Measurements from ENCODE around the gene WDFY1. TPM values are rescaled to one million over a fixed set of nuclear protein-coding genes. Genes with fewer than 3 reads are reported as not detected.

WDFY1 gene, protein sequence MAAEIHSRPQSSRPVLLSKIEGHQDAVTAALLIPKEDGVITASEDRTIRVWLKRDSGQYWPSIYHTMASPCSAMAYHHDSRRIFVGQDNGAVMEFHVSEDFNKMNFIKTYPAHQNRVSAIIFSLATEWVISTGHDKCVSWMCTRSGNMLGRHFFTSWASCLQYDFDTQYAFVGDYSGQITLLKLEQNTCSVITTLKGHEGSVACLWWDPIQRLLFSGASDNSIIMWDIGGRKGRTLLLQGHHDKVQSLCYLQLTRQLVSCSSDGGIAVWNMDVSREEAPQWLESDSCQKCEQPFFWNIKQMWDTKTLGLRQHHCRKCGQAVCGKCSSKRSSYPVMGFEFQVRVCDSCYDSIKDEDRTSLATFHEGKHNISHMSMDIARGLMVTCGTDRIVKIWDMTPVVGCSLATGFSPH
- 10 to 100 TPM; 51.7 to 70.8 (median 61.3) TPM for polyA plus RNA-seq (ENCODE audit: insufficient read length in 4 of 4)

DNA sequence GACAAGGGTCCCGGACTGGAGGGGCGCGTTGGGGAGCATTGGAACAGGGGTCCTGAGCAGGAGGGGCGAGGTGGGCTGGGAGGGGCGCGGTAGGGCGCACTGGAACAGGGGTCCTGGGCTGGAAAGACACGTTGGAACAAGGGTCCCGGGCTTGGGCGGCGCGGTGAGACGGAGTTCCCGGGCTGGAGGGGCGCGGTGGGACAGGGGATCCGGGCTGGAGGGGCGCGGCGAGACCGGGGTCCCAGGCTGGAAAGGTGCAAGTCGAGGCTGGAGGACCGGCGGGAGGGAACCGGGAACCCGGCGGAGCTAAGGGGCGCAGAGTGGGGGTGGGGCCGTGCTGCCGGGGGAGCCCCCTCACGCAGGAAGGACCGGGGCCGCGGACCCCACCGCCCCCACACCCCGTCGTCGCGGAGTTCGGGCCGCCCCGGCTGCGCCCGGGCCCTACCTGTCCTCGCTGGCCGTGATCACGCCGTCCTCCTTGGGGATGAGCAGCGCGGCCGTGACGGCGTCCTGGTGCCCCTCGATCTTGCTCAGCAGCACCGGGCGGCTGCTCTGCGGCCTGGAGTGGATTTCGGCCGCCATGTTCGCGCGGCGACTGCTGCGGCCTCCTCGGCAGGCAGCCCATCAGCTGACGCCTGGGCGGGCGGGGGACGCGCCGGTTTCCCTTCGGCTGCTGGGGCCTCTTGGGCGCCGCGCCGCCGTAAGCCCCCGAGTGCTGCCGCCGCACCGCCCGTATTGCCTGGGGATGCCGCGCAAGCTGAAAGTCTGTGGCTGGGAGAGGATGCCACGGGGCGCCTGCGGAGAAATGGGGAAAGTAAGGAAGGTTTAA, at the start of gene WDFY1:
WDFY1 (minus strand) TSS at position 633 of the 829 bp plus-strand sequence; CDS start at position 582, 51 bp downstream.
- DNase-seq (ENCODE audit: low read depth in 4 of 4, low spot score in 3 of 4): peak in 3 of 4 donors; percentile 78 to 81 (median 78)

DNA sequence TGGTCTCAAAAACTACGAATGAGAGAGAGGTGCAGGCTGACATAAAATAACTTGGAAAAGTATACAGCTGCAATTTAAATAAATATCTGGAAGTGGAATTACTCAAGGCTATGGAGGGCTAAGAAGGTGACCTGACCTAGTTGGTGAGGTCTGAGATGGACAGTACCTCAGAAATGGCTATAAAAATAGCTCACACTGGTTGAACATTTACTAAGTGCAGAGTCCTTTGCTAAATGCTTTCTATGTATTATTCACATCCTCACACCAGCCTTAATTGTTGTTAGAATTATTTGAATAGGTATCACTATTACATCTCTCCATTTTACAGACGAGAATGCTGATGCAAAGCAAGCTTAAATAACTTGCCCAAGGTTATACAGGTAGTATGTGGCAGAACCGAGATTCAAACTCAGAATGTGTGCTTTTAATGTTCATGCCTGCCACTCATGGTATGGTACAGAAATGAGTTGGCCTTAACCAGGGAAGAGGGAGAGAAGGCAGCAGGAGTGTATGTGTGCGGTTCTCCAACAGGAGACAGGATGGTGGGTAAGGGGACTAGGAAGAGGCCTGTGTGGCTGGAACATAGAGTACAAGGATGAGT, 49.5 kb upstream of the WDFY1 start:
- DNase-seq (ENCODE audit: low read depth in 4 of 4, low spot score in 3 of 4): no peak

DNA sequence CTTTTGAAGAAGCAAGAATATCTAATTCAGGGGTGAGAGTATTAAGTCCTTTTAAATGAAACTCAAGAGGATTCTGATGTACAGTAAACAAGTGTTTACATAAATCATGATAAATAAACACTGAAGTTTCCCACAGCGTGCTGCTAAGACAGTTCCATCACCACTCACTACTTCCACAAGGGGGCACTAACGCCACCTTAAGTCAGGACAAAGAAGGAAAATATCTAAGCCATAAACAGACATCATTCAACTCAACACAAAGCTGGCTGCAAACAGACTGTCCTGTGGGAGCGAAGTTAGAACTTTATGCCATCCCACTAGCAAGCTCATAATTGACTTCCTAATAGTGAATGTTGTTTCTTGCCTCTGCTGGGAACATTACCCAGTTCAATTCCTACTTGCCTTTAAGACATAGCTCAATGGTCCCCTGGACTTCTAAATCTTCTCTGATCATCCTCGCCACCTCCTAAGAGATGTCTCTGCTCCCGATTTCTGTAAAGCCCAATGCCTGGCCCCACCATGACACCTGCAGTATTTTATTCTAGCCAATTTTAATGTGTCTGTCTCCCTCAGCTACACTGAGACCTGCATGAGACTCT, 48.6 kb upstream of the WDFY1 start:
- DNase-seq (ENCODE audit: low read depth in 4 of 4, low spot score in 3 of 4): peak in 3 of 4 donors; percentile 45 to 73 (median 62)

DNA sequence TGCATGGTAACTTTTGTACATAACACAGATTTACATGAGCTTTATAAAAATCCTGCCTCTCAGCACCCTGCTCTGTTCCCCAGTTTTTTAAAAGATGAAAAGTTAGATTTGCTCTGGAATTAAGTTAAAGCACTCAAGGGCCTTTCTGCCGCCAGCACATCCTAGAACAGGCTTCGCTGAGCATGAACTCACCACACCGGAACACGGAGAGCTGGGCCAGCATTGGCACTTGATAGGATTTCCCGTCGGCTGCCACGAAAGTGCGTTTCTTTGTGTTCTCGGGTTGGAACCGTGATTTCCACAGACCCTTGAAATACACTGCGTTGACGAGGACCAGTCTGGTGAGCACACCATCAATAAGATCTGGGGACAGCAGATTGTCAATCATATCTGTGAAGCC, 46.5 kb upstream of the WDFY1 start:
- no peak for DNase-seq (ENCODE audit: low read depth in 4 of 4, low spot score in 3 of 4)

DNA sequence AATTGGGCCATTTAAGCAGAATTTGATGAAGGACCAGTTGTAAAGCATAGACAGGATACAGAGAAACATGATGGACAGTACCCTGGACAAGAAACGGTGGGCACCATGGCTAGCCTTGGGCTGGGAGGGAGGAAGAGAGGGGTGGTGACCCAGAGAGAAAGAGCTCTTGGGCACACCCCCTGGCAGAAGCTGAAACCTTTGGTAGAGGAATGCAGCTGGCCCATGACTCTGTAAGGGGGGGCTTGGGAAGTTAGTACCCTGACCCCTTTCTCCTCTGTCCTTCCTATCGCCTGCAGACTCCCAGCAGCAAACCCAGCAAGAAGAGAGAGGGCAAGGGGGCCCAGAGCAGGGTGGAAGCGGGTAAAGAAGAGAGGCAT, 44.7 kb upstream of the WDFY1 start:
- DNase-seq (ENCODE audit: low read depth in 4 of 4, low spot score in 3 of 4): no peak

DNA sequence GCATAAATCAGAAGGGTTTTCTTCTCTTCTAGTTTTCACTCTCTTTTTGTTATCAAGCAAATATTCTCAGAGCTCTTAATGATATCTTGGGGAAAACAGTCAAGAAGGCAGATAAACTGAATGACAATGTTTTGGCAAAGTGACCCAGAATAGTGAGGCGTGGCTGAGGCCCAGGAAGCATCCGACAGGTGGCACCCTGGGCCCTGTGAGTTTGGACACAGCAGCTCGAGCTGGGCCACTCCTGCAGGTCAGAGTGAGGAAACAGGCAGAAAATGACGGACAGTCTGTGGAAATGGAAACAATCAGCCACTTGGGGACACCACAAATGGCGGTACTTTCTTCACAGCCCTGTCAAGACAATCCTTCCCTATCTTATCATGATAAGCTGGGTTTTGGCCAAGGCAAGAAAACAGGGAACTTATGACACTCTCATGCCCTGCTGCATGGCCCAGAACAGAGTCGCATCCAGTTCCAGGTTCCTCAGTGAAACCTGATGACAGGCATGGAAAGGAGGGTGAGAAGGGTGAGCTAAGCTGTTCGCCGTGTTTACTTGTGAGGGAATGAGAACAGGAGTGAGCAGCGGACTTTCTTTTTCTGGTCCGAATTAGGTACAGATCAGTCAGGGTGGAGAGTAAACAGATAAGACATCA, 44.2 kb upstream of the WDFY1 start:
- no peak for DNase-seq (ENCODE audit: low read depth in 4 of 4, low spot score in 3 of 4)

DNA sequence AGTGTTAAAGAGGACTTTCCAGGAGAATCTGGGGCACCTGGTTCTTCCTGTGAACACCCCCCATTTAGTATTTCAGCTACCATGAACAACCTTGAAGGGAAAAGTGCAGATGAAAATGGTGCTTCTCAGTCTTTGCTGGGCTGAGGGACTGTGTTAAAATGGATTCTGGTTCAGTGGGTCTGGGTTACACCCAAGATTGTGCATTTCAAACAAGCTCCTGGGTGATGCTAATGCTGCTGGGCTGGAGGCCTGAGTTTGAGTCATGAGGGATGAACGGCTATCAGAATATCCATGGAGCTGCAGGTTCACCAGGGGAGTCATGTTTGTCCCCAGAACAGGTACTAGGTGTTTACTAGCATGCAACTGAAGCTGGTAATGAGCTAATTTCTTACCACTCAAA, 36.1 kb upstream of the WDFY1 start:
- no peak for DNase-seq (ENCODE audit: low read depth in 4 of 4, low spot score in 3 of 4)

DNA sequence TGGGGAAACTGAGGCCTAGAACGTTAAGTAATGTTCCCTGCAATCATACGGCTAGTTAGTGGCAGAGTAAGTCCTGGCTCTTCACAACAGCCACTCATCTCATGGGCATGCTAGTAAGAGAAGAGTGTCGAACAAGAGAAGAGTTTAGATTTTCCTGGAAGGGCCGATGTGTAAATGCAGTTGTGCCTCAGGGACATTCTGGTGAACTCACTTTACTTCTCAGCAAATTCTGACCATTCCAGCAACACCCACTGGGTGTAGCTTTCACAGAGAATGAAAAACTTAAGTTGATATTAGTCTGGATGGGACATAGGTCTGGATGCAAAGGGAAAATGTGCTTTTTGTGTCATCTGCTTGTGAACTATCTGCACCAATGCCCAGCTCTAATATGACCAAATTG, 35.7 kb upstream of the WDFY1 start:
- no peak for DNase-seq (ENCODE audit: low read depth in 4 of 4, low spot score in 3 of 4)

DNA sequence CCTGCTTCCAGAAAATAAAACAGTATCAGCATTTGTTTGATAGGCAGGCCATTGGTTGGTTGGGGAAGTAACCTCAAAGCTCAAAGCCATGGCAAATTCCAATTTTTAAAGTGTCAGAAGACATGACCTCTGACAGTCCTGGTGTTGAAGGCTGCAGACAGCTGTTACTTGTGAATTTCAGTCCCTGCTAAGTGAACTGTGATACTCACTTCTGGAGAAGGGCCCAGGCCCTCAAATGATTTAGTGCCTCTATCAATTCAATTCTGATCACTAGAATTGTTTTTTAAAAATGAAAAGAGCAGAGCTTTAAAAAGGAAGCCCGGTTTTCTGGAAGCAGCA, 35.2 kb upstream of the WDFY1 start:
- DNase-seq (ENCODE audit: low read depth in 4 of 4, low spot score in 3 of 4): no peak

DNA sequence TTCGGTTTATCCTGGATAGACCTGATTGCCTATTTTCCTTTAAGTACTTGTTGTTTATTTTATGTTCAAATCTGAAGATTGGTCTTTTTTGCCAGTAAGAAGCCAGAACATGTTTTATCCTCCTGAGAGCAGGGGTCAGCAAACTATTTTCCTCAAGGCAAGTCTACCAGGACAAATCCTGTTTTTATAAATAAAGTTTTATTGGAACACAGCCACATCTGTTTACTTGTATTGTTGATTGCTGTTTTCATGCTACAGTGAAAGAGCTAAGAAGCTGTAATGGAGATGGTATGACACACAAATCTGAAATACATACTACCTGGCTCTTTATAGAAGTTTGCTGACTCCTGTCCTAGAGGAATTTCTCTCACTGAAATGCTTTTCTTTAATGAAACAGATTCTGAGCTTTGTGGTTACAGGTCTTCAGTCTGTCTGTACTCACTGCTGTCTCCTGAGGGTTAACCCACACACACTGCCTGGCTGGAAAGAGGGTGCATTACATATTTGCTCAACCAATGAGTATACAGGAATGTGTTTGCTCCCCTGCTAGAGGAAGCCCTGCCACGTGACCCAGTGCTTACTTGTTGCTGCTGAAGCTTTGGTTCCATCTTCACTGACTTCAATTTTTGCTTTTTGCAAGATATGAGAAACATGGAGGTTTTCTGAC, 34.7 kb upstream of the WDFY1 start:
- DNase-seq (ENCODE audit: low read depth in 4 of 4, low spot score in 3 of 4): no peak

DNA sequence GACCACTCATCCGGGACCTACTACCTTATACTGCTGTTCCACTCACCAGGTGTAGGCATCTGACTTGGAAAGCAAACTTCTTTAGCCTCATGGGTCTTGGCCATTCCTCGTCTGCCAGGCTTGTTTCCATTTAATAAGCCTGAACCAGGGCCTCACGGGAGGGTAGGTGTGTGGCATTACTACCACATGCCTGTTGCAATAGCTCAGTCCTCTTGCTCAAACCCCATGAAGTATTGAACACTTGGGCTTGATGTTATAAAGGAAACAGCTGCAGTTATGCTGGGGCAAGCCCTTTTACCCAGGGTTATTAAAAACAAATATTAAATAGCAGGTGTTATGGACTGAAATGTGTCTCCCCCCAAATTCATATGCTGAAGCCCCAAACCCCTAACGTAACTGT, 33.3 kb upstream of the WDFY1 start:
- DNase-seq (ENCODE audit: low read depth in 4 of 4, low spot score in 3 of 4): no peak

DNA sequence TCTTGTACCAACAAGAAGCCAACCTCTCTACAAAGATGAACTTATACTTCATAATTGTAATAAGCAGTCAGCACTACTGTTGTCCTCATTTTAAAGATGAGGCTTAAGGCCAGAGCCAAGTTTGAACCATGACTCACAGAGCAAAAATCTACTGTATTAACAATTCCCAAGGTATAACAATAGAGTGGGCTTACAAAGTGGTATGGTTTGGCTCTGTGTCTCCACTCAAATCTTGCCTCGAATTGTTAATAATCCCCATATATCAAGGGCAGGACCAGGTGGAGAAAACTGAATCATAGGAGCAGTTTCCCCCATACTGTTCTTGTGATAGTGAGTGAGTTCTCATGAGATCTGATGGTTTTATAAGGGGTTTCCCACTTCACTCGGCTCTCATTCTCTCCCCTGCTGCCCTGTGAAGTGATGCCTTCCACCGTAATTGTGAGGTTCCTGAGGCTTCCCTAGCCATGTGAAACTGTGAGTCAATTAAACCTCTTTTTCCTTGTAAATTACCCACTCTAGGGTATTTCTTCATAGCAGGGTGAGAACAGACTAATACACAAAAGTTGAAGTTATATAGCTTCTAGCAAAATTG, 31.6 kb upstream of the WDFY1 start:
- no peak for DNase-seq (ENCODE audit: low read depth in 4 of 4, low spot score in 3 of 4)

DNA sequence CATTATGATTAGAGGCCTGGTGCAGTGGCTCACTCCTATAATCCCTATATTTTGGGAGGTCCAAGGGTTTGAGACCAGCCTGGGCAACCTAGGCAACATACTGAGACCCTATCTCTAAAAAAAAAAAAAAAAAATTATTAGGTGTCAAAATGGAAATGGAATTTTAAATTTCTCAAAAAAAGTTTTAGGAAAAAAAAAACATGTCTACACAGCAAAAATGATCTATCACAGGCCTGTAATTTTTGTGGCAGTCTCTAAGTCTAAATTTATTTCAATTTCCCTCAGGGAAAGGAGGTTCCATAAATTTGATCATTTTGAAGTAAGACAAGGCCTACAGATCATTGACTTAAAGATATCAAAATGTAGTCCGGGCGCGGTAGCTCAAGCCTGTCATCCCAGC, 28.5 kb upstream of the WDFY1 start:
- no peak for DNase-seq (ENCODE audit: low read depth in 4 of 4, low spot score in 3 of 4)

DNA sequence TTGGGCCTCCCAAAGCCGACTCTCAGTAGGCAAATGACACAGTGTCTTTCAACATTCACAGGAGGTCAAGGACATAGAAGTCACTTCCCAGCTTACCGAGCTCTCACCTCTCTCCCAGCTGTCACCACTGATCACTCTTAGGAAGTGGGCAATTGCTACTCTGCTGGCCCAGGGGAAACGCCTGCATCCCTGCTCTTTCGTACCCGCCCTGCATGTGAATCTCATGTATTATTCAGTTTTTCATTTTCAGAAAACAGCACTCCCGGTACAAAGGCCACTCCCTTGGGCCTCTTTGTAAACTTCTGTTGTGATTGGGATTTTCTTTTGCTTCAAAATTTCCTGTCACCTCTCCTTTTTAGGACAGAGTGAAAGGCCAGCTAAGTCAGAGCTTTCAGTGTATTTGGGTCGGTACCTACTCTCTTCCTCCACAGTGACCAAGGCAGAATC, 27.5 kb upstream of the WDFY1 start:
- no peak for DNase-seq (ENCODE audit: low read depth in 4 of 4, low spot score in 3 of 4)

DNA sequence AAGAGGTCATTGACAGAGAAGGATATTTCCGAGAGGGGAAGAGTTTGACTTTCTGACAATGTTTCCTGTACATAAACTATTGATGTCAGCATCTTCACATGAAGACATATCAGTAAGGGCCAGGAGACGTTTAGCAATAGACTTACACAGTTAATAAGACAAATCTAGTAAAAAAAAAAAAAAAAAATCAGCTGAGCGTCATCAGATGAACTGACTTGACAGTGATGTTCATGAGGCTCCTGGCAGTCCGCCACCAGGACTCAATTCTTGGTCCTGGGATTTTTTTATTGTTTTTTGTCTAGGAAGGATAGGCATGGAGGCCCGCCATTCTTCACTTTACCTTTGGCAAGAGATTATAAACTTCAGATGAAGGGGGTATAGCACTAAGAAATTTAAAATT, 26.6 kb upstream of the WDFY1 start:
- DNase-seq (ENCODE audit: low read depth in 4 of 4, low spot score in 3 of 4): no peak

DNA sequence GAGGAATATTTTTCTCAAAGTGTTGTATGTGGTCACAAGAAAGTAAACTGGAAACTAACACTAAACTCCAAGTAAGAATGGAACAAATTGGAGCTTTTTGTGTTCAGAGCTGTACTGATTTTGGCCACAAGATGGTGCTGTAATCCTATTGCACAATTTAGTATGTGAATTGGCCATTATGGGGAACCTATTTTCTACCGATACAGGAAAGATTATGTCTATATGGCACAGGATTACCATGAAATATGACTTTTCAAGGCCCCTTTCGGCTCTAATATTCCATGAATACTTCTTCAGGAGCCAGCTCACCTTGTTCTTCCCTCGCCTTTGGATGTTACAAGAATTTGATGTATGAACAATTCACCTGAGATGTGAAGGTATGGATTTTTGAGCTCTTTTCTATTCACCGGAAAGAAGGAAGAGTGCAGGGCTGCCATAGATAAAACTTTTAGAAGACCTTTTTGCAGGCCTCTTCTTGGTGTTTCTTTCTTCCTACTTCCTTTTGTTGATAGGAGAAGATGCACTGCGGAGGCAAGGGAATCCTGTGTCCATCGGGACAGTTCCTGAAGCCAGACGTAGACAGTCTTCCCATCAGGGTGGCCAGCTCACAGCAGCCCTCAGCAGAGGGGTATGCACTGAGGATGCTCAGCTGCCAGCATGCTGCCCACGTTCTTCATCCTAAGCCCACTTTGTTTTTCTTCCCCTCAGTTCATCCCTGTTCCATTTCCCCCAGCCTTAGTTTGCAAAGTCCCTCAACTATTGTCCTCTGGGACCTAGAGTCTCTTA, 25.4 kb upstream of the WDFY1 start:
- DNase-seq (ENCODE audit: low read depth in 4 of 4, low spot score in 3 of 4): peak in 1 of 4 donors; percentile 42

DNA sequence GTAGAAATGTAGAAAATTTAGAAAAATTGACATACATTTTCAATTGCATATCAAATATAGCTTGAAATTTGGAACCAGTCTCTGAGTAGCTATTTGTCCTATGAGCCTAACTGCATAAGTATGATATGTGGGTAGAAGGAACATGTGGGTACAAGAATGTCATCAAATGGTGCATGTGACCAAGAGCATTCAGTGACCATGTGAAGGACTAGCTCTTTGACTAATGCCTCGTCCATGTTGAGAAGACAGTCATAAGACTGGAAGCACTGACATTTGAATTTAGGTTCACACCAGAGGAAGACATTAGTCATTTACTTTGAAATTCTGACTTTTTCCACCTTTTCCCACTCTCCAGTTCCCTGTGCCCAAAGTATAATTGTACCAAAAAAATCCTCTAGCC, 24.7 kb upstream of the WDFY1 start:
- no peak for DNase-seq (ENCODE audit: low read depth in 4 of 4, low spot score in 3 of 4)

DNA sequence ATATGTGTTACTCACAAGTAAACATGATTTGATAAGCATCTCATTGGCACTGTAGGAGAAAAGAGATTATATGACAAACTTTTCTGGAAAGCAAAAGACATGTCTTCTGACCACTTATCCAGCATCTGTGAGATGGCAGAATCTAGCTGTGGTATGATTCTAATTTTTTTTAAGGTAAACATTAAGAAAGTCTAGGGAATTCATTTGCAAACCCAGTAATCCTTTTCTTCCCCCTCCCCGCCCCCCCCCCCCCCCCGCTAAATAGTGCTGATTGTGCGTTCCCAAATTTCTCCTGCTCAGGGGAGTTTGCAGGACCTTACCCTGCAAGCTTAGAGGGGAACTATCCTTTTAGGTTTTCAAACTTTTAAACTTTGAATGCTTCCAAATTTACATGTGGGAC, 24.2 kb upstream of the WDFY1 start:
- no peak for DNase-seq (ENCODE audit: low read depth in 4 of 4, low spot score in 3 of 4)

DNA sequence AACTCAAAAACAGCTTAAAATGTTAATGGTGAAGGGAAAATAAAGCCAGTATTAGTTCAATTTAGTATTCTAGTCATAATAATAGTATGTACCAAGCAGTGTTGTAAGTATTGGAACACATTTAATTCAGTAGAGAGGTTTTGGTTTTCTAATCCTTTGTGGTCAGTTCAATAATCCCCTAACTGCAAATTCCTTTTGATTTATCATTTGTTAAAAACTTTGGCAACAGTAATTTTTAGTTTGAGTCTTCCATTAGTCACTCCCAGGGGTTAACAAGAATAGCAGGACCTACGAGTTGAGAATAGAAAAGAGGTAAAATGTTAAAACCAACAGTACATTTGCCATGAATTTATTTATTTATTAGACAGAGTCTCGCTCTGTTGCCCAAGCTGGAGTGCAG, 22.8 kb upstream of the WDFY1 start:
- no peak for DNase-seq (ENCODE audit: low read depth in 4 of 4, low spot score in 3 of 4)

All from left renal pelvis (tissue), 4 donors.